GM21825 (cell line): Measurements from ENCODE around the gene ADAM30.
"Not testable (repeated sequence)": the region's sequence is repeated elsewhere in the genome, so short reads cannot be mapped to it uniquely, and the experiment has no call there.

ENCODE experiments used
- ATAC-seq: cut with Tn5 transposase; IDR thresholded peaks from one replicate; pipeline ENCODE4 v1.9.1; 2021; ENCODE audit warnings: mild to moderate bottlenecking, moderate library complexity; ENCODE audit not compliant: unreplicated experiment

The ADAM30 gene

GRCh38 chr1:119879510-119880434 lies 16.5 kb downstream of the ADAM30 start:
- no peak for ATAC-seq

- ATAC-seq: no peak
Observed at GRCh38 chr1:119878171-119878570, 18.1 kb downstream of the ADAM30 start.

GRCh38 chr1:119874186-119874585 lies 22.1 kb downstream of the ADAM30 start:
- ATAC-seq: no peak

GRCh38 chr1:119873135-119874015 lies 22.9 kb downstream of the ADAM30 start:
- no peak for ATAC-seq

GRCh38 chr1:119871881-119872280 lies 24.4 kb downstream of the ADAM30 start:
- no peak for ATAC-seq

- no peak for ATAC-seq
Observed at GRCh38 chr1:119870917-119871596, 25.3 kb downstream of the ADAM30 start.

- ATAC-seq: no peak
Observed at GRCh38 chr1:119869995-119870394, 26.3 kb downstream of the ADAM30 start.

- no peak for ATAC-seq
Observed at GRCh38 chr1:119868176-119868575, 28.1 kb downstream of the ADAM30 start.

- ATAC-seq: no peak
Observed at GRCh38 chr1:119866451-119866850, 29.9 kb downstream of the ADAM30 start.

- ATAC-seq: no peak
Observed at GRCh38 chr1:119865627-119866026, 30.7 kb downstream of the ADAM30 start.

- no peak for ATAC-seq
Observed at GRCh38 chr1:119862276-119862675, 34.0 kb downstream of the ADAM30 start.

- no peak for ATAC-seq
Observed at GRCh38 chr1:119861547-119861946, 34.8 kb downstream of the ADAM30 start.

GRCh38 chr1:119859647-119860046 lies 36.7 kb downstream of the ADAM30 start:
- no peak for ATAC-seq

GRCh38 chr1:119858556-119859214 lies 37.6 kb downstream of the ADAM30 start:
- not testable (repeated sequence) for ATAC-seq

GRCh38 chr1:119858126-119858525 lies 38.2 kb downstream of the ADAM30 start:
- ATAC-seq: no peak

- no peak for ATAC-seq
Observed at GRCh38 chr1:119853155-119853554, 43.2 kb downstream of the ADAM30 start.

- not testable (repeated sequence) for ATAC-seq
Observed at GRCh38 chr1:119844206-119844605, 52.1 kb downstream of the ADAM30 start.
